ENCODE measurements around the gene N4BP2.

Gene N4BP2

DNA sequence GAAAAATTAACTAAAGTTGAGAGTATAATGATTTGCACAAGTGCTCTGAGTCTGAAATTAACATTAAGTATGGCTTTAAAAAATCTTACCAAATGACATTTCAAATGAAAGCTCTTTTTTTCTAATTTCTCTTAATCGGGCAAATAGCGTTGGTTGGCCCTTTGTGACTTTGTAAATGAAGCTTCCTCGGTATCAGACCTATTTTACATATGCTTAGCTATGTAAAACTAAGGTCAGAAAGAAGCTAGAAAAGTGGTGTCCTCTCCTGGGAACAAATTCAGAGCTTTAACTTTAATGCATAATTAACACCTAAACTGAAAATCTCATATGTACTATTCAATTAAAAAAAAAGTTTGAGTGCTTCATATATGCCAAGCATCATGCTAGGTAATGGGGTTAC, 62.7 kb downstream of the N4BP2 start:
- DNase-seq (ENCODE audit: low read depth) = no peak
- no peak overlapping the region for H3K4me3 ChIP-seq (ENCODE audit: low read depth, low read length)
- TF ChIP-seq, protein P1, sequence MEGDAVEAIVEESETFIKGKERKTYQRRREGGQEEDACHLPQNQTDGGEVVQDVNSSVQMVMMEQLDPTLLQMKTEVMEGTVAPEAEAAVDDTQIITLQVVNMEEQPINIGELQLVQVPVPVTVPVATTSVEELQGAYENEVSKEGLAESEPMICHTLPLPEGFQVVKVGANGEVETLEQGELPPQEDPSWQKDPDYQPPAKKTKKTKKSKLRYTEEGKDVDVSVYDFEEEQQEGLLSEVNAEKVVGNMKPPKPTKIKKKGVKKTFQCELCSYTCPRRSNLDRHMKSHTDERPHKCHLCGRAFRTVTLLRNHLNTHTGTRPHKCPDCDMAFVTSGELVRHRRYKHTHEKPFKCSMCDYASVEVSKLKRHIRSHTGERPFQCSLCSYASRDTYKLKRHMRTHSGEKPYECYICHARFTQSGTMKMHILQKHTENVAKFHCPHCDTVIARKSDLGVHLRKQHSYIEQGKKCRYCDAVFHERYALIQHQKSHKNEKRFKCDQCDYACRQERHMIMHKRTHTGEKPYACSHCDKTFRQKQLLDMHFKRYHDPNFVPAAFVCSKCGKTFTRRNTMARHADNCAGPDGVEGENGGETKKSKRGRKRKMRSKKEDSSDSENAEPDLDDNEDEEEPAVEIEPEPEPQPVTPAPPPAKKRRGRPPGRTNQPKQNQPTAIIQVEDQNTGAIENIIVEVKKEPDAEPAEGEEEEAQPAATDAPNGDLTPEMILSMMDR (IDR thresholded peaks at IDR 0.05; ENCODE audit: insufficient read depth, low read depth, low read length, missing control alignments) = no peak

- peak; percentile 30 for DNase-seq (ENCODE audit: low read depth)
- TF ChIP-seq, protein P1 (IDR thresholded peaks at IDR 0.05; ENCODE audit: insufficient read depth, low read depth, low read length, missing control alignments) = no peak
- no peak overlapping the region for H3K4me3 ChIP-seq (ENCODE audit: low read depth, low read length)
These were observed 64.9 kb downstream of the N4BP2 start for GRCh38 chr4:40121515-40121914.

- TF ChIP-seq, protein P1 (IDR thresholded peaks at IDR 0.05; ENCODE audit: insufficient read depth, low read depth, low read length, missing control alignments) = no peak
- no peak for DNase-seq (ENCODE audit: low read depth)
- H3K4me3 ChIP-seq (ENCODE audit: low read depth, low read length) = no peak overlapping the region
These were observed 66.3 kb downstream of the N4BP2 start for GRCh38 chr4:40122941-40123340.

- TF ChIP-seq, protein P1 (IDR thresholded peaks at IDR 0.05; ENCODE audit: insufficient read depth, low read depth, low read length, missing control alignments) = no peak
- H3K4me3 ChIP-seq (ENCODE audit: low read depth, low read length) = no peak overlapping the region
- DNase-seq (ENCODE audit: low read depth) = no peak
These were observed 68.0 kb downstream of the N4BP2 start for GRCh38 chr4:40124690-40125089.

GRCh38 chr4:40130401-40131036, 73.9 kb downstream of the N4BP2 start:
- no peak for DNase-seq (ENCODE audit: low read depth)
- no peak overlapping the region for H3K4me3 ChIP-seq (ENCODE audit: low read depth, low read length)

GRCh38 chr4:40132816-40133215, 76.2 kb downstream of the N4BP2 start:
- no peak overlapping the region for H3K4me3 ChIP-seq (ENCODE audit: low read depth, low read length)
- TF ChIP-seq, protein P1 (IDR thresholded peaks at IDR 0.05; ENCODE audit: insufficient read depth, low read depth, low read length, missing control alignments) = no peak
- no peak for DNase-seq (ENCODE audit: low read depth)

More at GRCh38 chr4:40130401-40131036, 73.9 kb downstream of the N4BP2 start:
- TF ChIP-seq, protein P1 (IDR thresholded peaks at IDR 0.05; ENCODE audit: insufficient read depth, low read depth, low read length, missing control alignments) = no peak
